Muscle layer of duodenum (tissue), 2 donors: ENCODE results near the gene HOXD9.

Source experiments
- H3K27ac ChIP-seq: one replicate; pipeline ENCODE4 v1.7.0; 2013; ENCODE audit warnings: mild to moderate bottlenecking, low read length
- H3K27me3 ChIP-seq: one replicate; pipeline ENCODE4 v1.7.0; 2013; ENCODE audit warnings: low read depth, mild to moderate bottlenecking, control low read depth, low read length
- H3K36me3 ChIP-seq, 2 donors: one replicate each; pipeline ENCODE4 v1.7.0; 2013; ENCODE audit warnings: low read length in 2 of 2, control low read depth in 1 of 2, mild to moderate bottlenecking in 1 of 2; ENCODE audit not compliant: insufficient read depth in 2 of 2, control insufficient read depth in 1 of 2
- H3K4me1 ChIP-seq, 2 donors: one replicate each; pipeline ENCODE4 v1.7.0; 2013; ENCODE audit warnings: low read length in 2 of 2, mild to moderate bottlenecking in 2 of 2, control low read depth in 1 of 2, moderate library complexity in 1 of 2; ENCODE audit not compliant: insufficient read depth in 2 of 2, control insufficient read depth in 1 of 2
- H3K4me3 ChIP-seq, 2 donors: one replicate each; pipeline ENCODE4 v1.7.0; 2013; ENCODE audit warnings: low read length in 2 of 2, low read depth in 1 of 2, mild to moderate bottlenecking in 1 of 2
- H3K9me3 ChIP-seq, 2 donors: one replicate each; pipeline ENCODE4 v1.7.0; 2013; ENCODE audit warnings: low read length in 2 of 2, control low read depth in 1 of 2, mild to moderate bottlenecking in 1 of 2; ENCODE audit not compliant: control insufficient read depth in 1 of 2
- donor health status: healthy.

Gene HOXD9

DNA sequence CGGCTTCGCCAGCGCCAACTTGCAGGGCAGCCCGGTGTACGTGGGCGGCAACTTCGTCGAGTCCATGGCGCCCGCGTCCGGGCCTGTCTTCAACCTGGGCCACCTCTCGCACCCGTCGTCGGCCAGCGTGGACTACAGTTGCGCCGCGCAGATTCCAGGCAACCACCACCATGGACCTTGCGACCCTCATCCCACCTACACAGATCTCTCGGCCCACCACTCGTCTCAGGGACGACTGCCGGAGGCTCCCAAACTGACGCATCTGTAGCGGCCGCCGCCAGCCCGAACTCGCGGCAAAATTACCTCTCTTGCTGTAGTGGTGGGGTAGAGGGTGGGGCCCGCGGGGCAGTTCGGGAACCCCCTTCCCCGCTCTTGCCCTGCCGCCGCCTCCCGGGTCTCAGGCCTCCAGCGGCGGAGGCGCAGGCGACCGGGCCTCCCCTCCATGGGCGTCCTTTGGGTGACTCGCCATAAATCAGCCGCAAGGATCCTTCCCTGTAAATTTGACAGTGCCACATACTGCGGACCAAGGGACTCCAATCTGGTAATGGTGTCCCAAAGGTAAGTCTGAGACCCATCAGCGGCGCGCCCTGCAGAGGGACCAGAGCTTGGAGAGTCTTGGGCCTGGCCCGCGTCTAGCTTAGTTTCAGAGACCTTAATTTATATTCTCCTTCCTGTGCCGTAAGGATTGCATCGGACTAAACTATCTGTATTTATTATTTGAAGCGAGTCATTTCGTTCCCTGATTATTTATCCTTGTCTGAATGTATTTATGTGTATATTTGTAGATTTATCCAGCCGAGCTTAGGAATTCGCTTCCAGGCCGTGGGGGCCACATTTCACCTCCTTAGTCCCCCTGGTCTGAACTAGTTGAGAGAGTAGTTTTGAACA, 49.7 kb downstream of the HOXD9 start:
- Histone ChIP-seq H3K4me3 (peak overlapping the region in 1 of 2 donors; percentile 6), H3K27ac (no peak overlapping the region), H3K4me1 (peaks cover 0 to 12% of the 10 kb centered on the region in 2 donors), H3K27me3 (peaks cover 42% of the 10 kb centered on the region), H3K9me3 (no peaks in the 10 kb centered on the region), H3K36me3 (no peaks in the 10 kb centered on the region)

DNA sequence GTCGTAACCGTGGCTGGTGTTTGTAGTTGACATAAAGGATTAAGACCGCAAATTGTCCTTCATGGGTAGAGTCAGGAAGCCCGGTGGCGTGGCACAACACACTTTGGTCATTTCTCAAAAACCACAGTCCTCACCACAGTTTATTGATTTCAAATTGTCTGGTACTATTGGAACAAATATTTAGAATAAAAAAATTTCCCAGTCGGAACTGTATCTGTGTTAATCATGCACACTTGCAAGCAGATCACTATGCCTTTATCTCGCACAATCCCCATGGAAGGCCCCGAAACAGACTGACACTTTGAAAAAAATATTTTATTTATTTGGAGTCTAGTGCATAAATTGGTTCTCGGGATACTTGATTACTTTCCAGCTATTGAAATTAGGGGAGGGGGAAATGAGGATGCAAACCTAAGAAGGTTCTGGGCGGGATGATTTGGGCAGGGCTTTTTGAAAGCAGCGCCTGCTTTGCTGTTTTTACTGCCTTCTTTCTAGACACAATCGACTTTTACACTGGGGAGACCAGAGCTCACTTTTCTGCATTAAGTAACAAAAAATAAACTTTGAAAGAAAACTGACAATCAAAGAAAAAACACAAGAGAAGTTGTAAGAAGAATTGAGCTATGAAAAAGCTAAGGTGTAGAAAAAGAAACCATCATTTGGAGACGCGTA, 50.5 kb downstream of the HOXD9 start:
- no peaks in the 10 kb centered on the region for H3K36me3 ChIP-seq
- peaks cover 50% of the 10 kb centered on the region for H3K27me3 ChIP-seq
- no peaks in the 10 kb centered on the region for H3K9me3 ChIP-seq
- peaks cover 0 to 16% of the 10 kb centered on the region in 2 donors for H3K4me1 ChIP-seq
- H3K4me3 ChIP-seq = no peak overlapping the region
- H3K27ac ChIP-seq = no peak overlapping the region

DNA sequence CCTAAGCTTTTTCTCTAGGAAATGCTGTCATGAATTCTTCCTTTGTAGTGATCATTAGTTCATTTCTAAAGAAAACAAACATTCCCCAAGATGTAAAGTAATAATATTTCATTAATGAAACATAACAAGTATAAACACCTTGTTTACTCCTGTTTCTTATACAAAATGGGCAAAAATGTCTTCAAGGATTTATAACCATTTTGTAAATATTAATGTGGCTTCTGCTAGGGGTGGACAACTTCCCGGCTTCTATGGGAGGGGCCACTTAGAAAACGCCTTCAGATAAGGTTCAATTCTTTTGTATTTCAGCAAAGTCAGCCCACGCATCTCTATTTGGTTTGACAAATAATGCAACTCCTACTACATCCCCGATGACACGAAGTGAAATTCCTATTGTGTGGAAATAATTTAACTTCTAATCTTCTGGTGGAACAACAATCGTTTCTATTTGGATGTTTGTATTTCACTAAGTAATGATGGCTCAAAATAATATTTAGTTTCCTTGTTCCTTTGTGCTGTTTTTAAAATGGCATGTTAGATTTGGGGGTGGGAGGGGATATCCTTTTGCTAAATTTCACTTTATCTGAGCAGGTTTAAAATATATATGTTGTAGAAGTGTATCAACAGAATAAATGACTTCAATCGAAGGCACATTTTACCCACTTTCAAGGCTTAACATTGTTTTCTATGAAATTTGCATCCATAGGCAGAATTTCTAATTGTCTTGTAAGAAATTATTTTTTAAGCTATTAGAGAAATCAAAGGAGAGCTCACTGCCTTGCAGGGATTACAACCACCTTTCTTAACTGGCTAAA, 51.3 kb downstream of the HOXD9 start:
- H3K4me1 ChIP-seq = peaks cover 0 to 23% of the 10 kb centered on the region in 2 donors
- H3K27me3 ChIP-seq = peaks cover 58% of the 10 kb centered on the region
- H3K9me3 ChIP-seq = no peaks in the 10 kb centered on the region
- no peak overlapping the region for H3K4me3 ChIP-seq
- no peaks in the 10 kb centered on the region for H3K36me3 ChIP-seq
- no peak overlapping the region for H3K27ac ChIP-seq

DNA sequence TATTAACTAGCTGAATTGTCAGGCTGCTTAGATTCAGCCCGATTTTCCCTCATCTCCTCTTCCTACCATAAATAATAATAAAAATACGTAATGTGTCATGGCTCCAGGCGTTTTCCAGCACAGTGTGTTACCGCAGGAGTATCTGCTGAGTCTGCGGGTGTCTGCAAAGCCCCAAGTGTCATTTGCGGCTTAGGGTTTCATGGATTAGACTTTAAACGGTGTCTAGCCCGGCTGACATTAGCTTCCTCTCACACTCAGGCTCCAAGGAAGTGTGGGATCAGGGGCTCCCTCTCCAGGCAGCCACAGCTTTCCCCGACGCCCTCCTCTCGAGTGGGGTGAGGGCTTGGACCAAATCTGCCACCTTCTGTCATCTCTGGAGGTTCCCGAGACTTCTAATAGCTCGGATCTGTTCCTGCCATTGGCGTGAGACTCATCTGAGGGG, 51.9 kb downstream of the HOXD9 start:
- Histone ChIP-seq H3K27ac (no peak overlapping the region), H3K36me3 (no peaks in the 10 kb centered on the region), H3K4me3 (no peak overlapping the region), H3K27me3 (peaks cover 64% of the 10 kb centered on the region), H3K4me1 (peaks cover 0 to 24% of the 10 kb centered on the region in 2 donors), H3K9me3 (no peaks in the 10 kb centered on the region)
